ENCODE data around the gene FRMD3.

Gene FRMD3

DNA sequence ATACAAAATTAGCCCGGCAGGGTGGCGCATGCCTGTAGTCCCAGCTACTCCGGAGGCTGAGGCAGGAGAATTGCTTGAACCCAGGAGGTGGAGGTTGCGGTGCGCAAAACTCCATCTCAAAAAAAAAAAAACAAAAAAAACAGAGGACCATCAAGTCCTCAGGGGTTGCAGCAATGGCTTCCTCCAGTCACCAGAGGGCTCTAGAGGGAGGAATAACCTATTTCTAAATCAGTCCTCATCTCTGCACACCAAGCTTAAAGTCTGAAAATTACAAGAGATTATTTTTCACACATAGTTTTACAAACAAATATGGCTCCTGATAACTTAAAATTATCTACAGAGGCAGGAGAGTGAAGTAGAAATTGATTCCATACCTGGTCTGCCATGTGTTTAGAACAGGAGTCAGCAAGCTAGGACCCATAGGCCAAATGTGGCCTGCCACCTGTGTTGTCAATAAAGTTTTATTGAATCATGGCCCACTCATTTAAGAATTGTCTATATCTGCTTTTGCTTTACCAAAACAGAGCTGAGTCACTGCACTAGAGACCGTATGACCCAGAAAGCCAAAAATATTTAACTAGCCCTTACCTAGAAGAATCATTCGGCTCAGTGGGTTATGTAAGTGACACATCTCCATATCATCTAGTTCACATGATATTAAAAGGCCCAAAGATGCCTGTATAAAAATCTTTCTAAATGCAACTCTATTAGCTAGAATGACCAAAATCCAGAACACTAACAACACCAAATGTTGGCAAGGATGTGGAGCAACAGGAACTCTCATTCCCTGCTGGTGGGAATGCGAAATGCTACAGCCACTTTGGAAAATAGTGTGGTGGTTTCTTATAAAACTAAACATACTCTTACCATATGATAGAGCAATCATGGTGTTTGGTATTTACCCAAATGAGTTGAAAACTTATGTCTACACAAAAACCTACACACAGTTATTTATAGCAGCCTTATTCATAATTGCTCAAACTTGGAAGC is 207.7 kb downstream of the FRMD3 start:
- DNase-seq (ENCODE audit: low spot score): peak; percentile 65

DNA sequence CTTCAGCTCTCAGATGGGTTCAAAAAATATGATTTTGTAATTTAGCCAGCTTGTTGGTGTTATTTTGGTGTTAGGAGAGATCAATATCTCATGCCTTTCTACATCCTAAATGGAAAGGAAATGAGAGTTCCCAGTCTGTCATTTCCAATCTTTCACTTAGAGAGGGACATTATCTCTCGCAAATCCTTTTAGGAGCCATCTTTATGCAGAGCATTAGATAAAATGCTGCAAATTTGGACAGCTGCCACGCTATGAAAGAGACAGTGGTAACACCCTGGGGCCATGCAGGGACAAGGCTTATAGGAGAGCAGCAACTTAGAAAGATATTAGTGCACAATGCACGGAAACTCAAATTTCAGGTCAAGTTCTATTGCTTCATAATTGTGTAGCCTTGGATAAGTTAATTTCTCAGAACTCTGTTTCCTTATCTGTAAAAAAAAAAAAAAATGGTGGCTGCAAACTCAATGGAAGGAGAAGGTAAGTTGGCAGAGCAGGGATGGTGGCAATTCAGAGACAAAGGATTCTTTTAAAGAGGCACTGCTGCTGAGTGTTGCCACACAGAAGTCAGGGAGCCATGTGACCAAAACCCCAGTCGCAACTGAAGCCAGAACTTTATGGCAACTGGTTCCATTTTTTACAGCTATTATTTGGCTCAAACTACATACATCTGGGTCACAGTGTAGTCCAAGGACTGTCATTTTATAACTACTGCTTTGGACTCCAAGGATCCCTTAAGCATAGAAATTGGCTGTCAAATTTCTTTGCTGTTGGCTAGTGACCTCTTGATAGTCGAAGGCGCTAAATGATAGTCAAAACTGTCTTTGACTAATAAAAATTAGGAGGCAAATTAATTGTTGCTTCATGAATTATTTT is 210.2 kb downstream of the FRMD3 start:
- DNase-seq (ENCODE audit: low spot score): no peak

DNA sequence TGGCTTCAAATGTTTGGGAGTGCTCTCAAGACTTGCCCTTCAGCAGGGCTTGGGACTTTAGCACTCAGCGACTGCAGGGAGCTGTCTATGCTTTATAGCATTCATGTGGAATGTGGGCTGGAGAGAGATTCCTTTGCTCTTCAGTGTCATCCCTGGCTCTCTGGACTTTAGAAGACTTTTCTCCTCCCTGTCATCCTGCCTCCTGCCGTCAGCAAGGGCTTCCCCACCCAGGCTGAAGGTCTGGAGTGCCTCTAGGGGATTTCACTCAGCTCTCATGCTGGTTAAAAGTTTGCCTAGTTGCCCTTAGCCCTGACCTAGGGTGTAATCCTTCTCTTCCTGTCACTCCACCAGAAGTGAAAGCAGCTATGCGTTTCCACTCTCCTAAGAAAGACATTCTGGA is 210.9 kb downstream of the FRMD3 start:
- peak; percentile 40 for DNase-seq (ENCODE audit: low spot score)

DNA sequence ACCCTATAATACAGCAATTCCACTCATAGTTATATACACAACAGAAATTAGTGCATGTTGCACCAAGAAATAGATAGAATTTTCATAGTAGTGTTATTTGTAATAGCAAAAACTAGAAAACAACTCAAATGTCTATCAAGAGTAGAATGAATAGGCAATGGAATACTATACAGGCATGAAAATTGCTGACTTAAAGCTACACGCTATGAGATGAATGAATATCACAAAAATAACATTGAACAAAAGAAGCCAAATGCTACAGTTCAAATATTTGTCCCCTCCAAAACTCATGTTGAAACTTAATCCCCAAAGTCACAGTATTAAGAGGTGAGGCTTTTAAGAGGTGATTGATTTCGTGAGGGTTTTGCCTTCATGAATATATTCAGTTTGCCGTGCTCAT is 215.1 kb downstream of the FRMD3 start:
- DNase-seq (ENCODE audit: low spot score): no peak

DNA sequence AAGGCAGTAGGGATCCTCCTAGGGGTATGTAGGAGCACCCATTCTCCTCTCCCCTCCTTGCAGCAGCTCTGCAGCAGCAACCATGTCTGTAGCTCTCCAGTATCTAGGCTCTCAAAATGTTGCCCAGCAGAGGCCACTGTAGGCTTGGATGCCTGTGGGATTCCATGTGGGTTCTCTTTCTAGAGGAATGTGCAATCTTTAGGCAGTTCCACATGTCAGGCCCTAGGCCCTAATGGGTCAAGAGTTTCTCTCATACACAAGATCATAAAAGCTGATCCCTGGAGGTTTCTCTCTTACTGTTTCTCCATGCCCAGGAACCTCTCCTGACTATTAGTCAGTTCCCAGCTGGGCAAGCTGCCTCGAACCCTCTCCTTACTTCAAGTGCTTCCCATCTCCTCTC is 215.8 kb downstream of the FRMD3 start:
- no peak for DNase-seq (ENCODE audit: low spot score)

DNA sequence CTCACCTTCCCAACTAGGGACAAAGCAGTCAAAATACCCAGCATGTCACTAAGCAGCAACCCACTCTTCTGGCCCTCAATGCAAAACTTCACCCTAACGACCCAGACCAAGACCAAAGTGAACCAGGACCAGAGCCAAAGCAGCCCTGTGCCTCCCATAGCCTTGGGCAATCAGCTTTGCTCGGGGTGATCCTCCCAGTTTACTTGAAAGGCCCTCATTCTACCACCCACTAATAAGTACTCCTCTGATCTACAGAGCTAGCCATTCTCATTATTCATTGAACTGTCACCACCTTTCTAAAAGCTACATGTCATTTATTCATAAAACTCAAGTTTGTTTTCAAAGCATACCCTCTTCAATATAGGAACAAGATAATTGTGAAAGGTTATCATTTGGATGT is 221.0 kb downstream of the FRMD3 start:
- DNase-seq (ENCODE audit: low spot score): no peak

DNA sequence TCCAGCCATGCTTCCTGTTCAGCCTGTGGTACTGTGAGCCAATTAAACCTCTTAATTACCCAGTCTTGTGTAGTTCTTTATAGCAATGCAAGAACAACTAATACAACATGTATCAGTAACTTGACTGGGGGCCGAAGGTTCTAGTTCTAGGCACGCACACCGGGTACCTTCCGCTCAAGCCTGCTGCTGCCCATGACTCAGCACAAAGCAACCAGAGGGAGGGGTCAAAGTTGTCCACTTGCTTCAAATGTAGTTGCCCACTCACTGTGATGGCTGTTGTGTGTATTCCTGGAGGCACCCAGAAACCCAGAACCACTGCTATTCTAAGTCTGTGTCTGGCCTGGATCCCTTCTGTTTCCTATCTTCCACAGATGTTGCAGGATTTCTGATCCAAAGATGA is 222.6 kb downstream of the FRMD3 start:
- no peak for DNase-seq (ENCODE audit: low spot score)

DNA sequence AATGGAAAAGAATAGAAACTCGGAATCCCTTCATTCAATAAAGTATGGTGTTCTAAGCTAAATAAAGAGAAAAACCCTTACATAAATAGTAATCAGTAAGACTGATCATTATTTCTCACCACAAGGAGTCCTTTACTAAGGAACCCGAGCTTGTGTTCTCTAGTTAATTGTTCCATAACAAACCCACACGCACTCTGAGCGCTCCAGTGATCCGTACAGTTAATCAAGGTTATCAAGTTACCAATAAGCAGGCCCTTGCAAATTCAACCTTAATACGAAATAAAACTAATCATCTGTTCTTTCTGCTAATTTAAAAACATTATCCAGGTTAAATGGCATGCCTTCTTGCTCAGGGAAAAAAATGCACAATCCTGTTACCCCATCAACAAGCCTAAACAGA is 224.4 kb downstream of the FRMD3 start:
- DNase-seq (ENCODE audit: low spot score): peak; percentile 18

DNA sequence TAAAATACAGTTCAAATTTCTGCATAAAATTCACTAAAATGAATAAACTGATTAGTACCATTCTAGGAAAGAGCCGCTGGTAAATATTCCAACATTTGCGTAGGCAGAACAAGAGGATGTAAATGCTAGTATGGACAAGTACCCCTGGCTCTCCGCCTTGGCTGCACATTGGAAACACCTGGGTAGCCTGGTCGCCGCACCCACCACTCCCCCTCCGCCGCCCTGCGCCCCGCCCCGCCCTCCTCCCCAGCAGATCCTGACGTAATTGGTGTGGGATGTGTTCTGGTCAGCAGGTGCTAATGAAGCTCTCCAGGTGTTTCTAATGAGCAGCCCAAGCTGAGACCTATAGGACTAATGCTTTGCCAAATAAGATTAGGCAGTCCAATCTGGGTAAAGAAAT is 225.7 kb downstream of the FRMD3 start:
- no peak for DNase-seq (ENCODE audit: low spot score)

DNA sequence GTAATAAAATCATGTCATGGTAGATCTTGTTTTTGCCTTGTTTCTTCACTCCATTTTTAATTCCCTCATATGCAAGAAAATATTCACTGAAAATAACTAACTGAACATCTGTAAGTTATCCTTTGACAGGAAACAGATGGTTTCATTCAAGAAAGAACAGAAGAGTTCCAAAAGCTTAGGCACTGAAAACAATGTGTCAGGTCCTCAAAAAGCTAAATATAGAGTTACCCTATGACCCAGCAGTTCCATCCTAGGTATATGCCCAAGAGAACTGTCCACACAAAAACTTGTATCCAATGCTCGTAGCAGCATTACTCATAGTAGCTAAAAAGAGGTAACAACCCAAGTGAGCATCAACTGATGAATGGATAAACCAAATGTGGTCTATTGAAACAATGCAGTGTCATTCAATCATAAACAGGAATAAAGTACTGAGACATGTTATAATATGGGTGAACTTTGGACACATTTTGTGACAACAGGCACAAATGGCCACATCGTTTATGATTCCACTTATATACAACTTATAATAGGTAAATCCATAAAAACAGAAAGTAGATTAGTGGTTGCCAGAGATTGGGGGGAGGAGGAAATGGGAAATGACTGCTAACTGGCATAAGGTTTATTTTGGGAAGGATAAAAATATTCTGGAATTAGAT is 231.0 kb downstream of the FRMD3 start:
- no peak for DNase-seq (ENCODE audit: low spot score)

DNA sequence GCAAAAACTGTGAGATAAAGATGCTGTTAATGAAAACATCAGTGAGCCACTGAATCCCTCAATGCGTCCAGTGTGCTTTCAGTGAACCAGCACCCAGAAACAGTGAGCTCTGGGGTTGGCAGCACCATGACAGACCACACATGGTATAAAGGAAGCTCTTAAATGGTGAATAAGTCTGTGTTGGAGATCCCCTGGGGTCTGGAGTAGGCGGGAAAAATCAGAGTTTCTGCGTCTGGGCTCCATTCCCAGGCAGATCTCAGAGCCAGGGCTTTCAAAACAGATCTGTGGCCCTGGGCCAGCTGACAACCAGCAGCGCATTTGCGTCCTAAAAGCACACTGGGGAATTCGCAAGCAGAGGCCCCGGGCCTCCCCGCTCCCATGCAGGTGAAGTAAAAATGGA is 233.5 kb downstream of the FRMD3 start:
- DNase-seq (ENCODE audit: low spot score): no peak

DNA sequence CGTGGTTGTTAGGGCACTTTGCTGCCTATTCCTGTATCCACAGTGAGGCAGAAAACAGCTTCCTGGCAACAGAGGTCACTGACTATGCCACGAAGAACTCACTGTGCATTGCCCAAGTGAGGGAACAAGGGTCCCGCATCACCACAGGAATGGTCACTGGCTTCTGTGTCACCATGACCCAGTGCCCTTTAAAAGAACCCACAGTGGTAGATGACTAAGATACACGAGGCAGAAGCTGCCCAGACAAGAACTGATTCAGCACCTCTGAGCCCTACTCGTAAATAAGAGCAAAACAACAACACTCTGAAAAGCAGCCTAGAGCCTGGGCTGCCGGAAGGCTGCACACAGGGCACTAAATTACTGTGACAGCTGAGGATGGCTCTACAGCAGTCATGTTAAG is 238.6 kb downstream of the FRMD3 start:
- DNase-seq (ENCODE audit: low spot score): peak; percentile 98

DNA sequence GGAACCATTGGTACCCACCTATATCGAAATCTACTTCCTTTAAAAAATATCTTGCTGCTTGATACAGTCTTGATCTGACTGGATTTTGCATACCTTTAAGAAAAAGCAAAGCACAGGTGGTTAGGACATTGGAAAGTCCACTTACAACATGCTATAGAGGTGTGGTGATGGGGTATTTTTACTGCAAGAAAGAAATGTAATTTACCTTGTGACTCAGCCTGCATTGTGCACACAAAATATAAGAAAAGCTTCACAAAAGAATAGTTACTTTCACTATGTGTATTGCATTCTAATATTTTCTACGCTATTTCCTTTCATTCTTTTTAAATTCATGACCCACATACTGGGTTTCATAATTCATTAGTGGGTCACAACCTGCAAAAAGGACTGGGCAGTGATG is 239.1 kb downstream of the FRMD3 start:
- DNase-seq (ENCODE audit: low spot score): no peak

DNA sequence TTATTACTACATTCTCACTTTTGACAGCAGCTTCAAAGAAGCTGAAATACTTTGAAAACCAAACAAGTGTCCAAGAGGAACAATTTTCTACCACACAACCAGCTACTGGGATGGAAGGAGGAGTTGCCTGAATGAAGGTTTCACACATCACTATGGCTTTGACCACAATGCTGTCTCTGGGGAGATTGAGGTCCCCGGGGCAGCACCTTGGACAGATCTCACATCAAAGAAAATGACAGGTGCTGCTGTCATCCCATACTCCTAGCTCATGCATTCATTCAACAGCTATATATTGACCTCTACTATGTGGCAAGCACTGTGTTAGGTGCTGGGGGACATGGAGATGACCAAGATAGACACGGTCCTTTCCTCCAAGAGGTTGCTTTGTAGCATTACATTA is 242.1 kb downstream of the FRMD3 start:
- no peak for DNase-seq (ENCODE audit: low spot score)

DNA sequence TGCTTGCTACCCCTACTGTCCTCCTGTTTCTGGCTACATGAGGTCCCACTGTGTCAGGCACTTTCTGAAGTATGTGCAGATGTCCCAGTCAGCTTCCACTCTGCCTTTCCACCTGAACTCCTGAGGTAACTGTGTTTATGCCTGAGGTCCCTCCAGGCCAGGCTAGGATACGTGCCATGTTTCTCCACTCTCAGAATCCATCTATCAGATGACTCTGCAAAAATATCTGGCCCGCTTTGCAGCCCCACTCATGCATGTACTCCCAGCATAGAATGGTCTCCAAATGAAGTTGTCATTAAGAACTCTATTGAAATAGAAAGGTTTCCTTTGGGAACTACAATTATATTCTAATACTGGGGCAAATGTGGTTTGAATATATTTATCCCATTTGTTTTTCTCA is 243.4 kb downstream of the FRMD3 start:
- DNase-seq (ENCODE audit: low spot score): no peak

DNA sequence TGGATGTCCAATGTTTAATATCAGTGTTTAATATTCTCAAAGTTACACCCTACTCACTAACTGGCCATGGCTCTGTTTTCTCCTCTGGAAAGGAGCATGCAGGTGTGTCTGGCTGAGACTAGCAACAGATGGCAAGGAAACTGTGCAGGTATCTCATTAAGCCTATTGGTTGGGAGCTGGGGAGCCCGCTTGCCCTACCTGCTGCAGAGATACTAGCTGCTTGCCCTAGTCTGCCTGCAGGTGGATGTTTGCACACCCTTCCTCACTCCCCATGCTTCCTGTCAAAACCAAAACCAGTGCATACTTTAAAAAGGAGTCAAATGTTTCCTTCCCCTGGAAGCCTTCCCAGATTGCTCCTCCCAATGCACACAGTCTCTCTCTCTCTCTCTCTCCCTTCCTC is 247.0 kb downstream of the FRMD3 start:
- DNase-seq (ENCODE audit: low spot score): peak; percentile 30

DNA sequence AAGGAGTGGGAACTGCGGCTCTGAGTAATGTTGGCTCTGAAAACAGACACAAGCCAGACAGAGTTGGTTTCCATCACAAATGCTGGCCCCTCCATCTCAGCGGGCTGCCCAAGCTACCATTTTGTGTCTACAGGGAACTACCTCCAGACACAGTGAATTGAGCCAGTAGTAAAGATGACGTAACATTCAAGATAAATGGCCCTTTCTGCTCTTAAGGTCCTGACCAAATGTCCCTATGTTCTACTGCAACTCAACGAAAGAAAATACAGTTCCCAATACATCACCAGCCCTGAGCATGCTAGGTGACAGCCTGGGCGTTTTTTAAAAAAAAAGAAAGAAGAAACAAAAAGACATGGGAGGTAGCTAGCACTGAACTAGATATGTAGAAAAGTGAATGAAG is 247.5 kb downstream of the FRMD3 start:
- no peak for DNase-seq (ENCODE audit: low spot score)

DNA sequence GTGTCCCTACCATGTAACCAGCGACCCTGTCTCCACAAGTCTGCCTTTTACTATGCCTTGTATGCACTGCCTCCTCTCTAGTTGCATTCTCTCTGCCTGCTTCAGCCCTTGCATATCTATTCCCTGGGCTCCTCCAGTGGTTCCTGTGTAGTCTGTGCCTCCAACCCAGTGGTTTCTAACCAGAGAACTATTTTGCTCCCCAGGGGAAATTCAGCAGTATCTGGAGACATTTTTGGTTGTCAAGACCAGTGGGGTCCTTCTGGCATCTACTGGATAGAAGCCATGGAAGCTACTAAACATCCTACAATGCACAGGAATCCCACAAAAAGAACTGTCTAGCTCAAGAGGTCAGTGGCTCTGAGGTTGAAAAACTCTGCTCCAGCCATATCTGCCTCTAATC is 251.2 kb downstream of the FRMD3 start:
- DNase-seq (ENCODE audit: low spot score): no peak

DNA sequence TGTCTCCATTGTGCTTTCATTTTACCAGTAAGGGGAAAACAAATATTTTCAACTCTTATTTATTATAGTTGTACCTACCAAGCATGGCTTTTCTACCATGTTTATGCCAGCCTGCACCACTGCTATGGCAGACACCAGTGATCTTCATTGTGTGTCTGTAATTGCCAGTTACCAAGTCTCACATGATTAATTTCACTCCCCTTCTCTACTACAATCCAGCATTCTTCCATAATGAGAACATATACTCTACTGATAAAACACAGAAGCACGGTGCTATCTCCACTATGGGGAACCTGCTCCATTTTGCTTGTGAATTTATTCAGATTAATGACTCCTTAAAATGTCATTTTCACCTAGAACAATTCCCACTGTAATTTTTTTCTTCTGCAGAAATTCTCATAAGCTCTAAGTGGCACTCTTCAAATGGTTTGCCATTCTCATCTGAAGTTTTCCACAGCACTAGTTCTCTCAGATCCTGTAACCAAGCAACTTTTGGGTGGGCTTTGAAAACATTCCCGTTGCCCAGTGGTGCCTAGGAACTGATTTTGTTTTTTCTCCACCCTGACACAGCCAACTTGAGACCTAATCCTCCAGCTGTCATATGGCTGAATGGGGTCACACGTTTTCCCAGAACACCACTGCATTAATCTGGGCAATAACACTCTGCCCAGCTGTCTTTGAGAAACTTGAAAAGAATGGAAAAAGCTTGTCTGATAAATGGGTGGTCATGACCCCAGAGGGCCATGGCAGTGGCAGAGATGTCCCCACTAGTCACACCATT is 252.6 kb downstream of the FRMD3 start:
- DNase-seq (ENCODE audit: low spot score): peak; percentile 46

DNA sequence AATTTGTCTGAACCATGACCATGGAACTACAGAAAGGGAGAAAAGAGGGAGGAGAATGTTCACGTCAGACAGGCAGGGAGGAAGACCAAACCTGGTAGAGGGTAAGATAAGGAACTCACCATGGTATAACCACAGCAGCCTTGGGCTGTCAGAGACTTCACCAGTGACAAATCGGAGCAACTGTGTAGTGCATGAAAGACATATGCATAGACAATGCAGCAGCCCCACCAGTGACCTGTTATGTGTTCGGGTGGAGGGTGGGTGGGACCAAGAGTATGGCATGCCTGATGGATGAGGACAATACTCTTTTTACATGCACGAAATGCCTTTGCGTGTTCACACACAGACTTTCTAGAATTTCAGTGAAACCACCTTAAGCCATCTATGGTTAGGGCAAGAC is 253.5 kb downstream of the FRMD3 start:
- no peak for DNase-seq (ENCODE audit: low spot score)

DNA sequence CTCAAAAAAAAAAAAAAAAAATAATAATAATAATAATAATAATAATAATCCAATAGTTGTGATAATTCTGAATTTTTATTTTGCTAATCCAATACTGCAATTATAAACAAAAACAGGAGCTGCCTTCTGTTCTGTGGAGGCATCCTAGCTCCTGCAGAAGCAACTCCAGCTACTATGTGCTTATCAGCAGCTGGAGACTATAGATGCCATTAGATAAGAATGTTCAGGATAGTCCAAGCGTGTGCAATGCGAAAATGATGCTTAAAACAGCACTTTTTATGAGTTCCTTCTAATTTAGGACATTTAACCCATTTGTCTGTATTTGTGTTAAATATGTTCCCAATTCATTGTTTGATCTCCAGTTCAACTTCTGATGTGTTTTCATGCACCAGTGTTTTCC is 254.7 kb downstream of the FRMD3 start:
- no peak for DNase-seq (ENCODE audit: low spot score)

Data from kidney tubule cell (primary cell).